Omental fat pad (tissue), 4 donors: ENCODE data around the gene FLT4. TPM values are rescaled to one million over a fixed set of nuclear protein-coding genes. Genes with fewer than 3 reads are reported as not detected.

Source experiments
- ATAC-seq: fragments of 150-250 bp; one replicate; pipeline ENCODE4 v1.9.1; 2016; ENCODE audit warnings: mild to moderate bottlenecking, moderate library complexity; ENCODE audit not compliant: low FRiP score
- DNase-seq: peaks from one replicate; pipeline ENCODE4 v3.0.0-alpha.2; 2019; ENCODE audit warnings: low spot score
- total RNA-seq, 4 donors: library from RNA; depleted of rRNA; stranded (reverse); fragments of >200 nt; gene quantifications; one replicate each; pipeline ENCODE4 v1.1.0, GENCODE V29; 2016
- TF ChIP-seq, protein P1 (sequence below), 3 donors: fragments of 450-650 bp; IDR thresholded peaks; one replicate each; pipeline ENCODE4 v1.5.1; 2016 to 2017; ENCODE audit warnings: antibody characterized with exemption in 3 of 3, mild to moderate bottlenecking in 3 of 3, moderate library complexity in 2 of 3

The FLT4 gene
- total RNA-seq, 4 donors from 2014 or later = 8.9 to 50.6 (median 15.4) TPM

DNA sequence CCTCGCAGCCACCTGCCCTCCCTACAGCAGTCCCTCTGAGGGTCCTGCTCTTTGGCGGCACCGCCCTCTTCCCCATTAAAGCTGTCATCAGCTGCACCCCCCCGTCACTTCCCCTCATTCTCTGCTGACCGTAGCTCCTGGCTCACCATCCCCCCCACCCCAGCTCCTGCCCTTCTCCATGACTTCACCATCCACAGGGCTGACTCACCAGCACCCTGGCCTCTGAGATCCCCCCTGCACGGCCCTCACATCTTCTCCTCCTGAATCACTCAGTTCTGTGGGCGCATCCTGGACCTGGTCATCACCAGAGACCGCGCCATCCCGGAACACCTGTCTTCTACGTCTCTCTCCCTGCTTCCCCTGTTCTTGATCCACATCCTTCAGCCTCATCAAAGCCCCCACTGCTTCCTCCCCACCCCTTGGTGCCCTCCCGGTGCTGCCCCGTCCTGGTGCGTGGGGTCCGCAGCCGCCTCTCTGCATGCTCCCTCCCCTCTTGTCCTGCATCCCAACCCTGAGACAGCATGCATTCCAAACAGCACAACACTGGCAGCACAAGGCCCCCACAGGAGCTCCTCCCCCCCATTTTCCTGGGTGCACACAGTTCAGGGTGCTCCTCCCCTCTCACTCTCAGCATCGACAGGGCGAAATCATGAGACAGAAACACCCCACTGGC is 12.9 kb downstream of the FLT4 start:
- ATAC-seq (no peak), DNase-seq (no peak)
- TF ChIP-seq, protein P1, sequence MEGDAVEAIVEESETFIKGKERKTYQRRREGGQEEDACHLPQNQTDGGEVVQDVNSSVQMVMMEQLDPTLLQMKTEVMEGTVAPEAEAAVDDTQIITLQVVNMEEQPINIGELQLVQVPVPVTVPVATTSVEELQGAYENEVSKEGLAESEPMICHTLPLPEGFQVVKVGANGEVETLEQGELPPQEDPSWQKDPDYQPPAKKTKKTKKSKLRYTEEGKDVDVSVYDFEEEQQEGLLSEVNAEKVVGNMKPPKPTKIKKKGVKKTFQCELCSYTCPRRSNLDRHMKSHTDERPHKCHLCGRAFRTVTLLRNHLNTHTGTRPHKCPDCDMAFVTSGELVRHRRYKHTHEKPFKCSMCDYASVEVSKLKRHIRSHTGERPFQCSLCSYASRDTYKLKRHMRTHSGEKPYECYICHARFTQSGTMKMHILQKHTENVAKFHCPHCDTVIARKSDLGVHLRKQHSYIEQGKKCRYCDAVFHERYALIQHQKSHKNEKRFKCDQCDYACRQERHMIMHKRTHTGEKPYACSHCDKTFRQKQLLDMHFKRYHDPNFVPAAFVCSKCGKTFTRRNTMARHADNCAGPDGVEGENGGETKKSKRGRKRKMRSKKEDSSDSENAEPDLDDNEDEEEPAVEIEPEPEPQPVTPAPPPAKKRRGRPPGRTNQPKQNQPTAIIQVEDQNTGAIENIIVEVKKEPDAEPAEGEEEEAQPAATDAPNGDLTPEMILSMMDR (IDR thresholded peaks at IDR 0.05) = no peak

DNA sequence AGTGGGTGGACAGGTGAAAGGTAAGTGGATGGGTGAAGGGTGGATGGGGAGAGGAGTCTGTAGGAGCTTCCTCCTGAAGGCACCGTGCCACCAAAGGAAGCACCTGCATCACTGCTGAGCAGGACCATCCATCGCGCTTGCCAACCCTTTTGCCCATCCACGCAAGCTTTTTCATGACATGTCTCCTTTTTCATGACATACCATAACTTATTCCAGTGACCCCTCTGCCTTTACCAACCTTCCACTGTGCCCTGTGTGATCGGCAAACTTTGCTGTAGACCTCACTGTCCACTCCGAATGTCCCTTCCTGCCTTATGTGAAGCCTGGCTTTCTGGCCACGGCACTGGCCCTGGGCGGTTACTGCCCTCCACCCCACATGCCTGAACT is 13.4 kb downstream of the FLT4 start:
- TF ChIP-seq, protein P1 (IDR thresholded peaks at IDR 0.05) = no peak
- no peak for ATAC-seq
- DNase-seq = no peak

DNA sequence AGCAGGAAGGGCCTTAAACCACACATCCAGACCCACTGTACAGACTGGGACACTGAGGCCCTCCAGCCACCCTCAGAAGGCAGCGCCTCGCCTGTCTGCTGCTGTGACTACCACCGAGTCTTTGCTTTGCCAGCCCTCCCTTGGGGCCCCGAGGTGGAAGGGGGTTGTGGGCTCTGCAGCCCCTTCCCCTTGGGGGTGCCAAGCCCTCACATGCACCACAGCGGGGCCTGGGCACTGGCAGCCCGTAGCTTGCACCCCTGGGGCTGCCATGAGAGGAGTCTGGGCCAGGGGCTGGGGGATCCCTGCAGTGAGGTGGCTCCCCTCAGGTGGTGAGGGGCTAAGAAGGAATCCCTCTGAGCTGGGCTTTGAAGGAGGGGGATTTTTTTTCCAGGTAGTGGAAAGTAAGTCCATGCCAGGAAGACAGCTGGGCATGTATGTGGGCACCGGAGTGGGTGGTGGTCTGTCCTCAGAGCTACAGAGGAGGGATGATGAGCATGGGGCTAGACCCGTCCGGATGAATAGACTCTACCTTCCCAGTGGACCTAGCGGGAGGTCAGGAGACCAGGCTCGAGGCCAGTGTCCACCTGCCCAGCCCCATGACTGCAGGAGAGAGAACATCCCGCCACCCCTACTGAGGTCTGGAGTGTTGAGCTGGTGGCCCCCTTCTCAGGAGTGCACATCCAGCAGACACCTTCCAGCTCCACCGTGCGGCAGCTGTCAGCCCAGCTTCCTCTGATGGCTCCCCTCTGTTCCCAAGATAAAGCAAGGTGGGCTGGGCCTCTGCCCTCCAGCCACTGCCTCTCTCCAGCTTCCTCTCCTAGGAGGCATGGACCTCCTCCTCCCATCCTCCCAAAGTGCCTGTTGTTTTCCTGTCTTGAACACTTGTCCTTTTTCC is 15.9 kb downstream of the FLT4 start:
- TF ChIP-seq, protein P1 (IDR thresholded peaks at IDR 0.05) = no peak
- DNase-seq (no peak), ATAC-seq (no peak)

DNA sequence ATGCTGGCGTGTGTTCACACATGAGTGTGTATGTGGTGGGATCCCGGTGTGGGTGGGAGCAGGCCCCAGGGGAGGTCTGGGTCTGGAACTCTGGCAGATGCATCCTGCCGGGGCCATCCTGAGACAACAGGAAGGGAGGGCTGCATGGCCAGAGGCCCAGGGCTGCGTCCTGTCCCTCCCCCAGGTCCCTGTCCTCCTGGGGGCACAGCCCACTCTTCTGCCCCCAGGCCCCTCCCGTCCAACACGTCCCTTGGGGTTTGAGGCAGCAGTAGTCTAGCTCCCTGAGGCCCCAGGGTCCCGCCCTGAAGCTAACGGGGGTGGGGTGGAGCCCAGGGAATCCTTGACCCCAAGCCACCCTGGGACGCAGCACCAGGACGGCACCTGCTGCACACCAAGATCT is 16.6 kb downstream of the FLT4 start:
- DNase-seq = no peak

DNA sequence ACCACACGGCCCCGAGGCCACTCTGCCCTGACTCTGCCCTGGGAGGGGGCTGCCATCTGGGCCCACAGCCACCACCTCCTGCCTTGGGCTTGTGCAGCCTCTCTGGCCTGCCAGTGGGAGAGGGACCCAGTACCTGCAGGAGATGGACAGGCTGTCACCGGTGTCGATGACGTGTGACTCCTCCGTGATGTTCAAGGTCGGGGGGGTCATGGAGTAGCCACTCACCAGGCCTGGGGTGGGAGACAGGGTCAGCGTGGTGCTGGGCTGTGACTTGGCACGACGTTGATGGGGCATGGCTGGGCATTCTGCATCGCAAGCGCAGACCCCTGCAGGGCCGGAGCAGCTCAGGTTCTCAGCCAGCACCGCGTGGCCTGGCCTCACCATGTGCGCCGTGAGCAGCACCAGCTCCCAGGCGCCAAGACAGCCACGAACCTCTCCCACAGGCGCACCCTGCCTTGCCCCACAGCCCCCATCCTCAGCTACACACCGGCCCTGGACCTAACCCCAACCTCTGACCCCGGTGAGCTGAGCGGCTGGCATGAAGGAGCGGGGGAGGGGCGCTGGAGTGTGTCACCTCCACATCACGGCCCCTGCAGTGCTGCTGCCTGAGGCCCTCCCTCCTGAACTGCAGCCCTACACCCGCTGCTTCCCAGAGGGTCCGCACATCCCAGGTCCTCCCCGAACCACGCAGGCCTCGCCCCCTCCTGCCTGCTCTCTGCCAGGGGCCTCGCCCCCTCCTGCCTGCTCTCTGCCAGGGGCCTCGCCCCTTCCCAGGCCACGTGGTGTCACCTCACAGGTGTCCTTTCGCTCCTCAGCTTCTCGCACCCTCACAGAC is 17.6 kb downstream of the FLT4 start:
- no peak for DNase-seq
- ATAC-seq = no peak
- TF ChIP-seq, protein P1 (IDR thresholded peaks at IDR 0.05) = no peak

More for the DNA sequence above, 16.6 kb downstream of the FLT4 start:
- TF ChIP-seq, protein P1 (IDR thresholded peaks at IDR 0.05) = no peak
- no peak for ATAC-seq

DNA sequence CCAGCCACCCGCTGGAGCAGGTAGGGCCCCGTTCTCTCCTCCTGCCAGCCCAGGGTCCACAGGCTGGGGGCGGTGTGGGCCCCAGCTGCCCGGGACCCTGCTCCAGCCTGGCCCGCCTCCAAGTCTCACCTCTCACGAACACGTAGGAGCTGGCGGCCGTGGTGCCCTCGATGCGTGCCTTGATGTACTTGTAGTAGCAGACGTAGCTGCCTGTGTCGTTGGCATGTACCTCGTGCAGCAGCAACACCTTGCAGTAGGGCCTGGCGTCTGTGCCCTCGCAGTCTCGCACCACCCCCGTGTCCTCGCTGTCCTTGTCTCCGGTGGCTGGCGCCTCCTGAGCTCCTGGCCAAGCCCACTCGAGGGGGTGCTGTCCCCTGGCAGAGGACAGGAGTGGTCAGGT is 19.0 kb downstream of the FLT4 start:
- no peak for DNase-seq
- TF ChIP-seq, protein P1 (IDR thresholded peaks at IDR 0.05) = no peak
- ATAC-seq = no peak
